Colon (tissue), 2 donors: ENCODE data around the gene MMAA.
"Not testable (repeated sequence)": the region's sequence is repeated elsewhere in the genome, so short reads cannot be mapped to it uniquely, and the experiment has no call there.

Source experiments
- FAIRE-seq: peaks from 2 replicates; lab custom pipeline; 2012; peaks lifted over from hg19 to GRCh38; lab: Jason Lieb, UNC
- donor health status: control.
- donor health status: control.

Gene MMAA

DNA sequence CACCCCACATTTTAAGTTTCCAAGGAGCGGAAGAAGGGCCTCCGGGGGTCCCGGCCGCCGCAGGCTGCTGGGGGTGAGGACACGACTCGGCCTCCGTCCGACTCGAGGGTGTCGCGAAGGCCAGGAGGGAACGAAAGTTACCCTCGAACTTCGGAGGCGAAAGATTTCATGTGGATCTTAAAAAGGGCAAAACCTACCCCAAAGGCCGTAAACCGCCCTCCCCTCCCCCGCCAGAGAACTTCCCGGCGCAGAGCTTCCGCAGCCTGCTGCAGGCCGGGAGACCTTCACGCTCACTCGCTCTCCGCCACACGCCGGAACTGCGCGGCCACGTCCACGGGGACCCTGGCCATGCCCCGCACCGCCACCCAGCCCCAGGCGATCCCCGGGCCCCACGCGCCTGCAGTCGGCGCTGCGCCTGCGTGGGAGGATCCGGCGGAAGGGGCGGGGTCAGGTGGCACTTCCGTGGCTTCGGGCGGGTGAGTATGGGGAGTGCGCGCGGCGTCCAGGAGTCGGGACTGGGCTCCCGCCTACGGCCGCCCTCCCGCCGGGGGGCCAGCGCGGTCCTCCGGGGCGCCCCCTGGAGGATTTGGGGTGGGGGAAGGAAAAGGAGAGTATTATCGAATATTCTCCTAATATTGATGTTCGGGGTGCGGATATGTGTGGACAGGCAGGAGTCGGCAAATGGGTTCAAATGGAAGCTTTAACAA, at the start of gene MMAA:
Gene MMAA (plus strand): TSS at position 454 of the 707 bp plus-strand sequence. CDS start 19,755 bp downstream, outside the sequence.
- no peak for FAIRE-seq

DNA sequence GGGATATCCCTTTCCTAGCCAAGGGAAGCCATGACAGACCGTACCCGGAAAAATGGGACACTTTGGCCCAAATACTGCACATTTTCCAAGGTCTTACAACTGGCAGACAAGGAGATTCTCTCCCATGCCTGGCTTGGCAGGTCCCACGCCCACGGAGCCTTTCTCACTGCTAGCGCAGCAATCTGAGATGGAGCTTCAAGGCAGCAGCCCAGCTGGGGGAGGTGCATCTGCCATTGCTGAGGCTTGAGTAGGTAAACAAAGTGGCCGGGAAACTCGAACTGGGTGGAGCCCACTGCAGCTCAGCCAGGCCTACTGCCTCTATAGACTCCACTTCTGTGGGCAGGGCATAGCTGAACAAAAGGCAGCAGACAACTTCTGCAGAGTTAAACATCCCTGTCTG, 44.6 kb upstream of the MMAA start:
- not testable (repeated sequence) for FAIRE-seq

DNA sequence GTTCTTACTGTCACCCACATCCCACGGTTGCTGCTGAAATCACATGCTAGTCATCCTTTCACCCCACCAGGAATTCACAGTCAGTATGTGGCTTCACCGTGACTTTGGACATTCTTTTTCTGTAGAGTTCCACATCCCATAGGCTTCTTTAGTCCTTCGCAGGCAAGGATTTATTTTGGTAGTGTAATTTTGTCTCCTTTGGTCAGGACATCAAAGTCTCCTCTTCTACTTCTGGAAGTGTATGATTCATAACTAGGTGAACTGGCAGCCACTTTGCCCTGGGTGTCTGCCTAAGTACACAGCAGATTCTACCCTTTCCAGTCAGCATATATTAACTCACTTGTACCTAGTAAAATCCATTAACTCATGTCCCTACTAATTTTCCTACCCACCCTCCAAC, 38.3 kb upstream of the MMAA start:
- FAIRE-seq = no peak

DNA sequence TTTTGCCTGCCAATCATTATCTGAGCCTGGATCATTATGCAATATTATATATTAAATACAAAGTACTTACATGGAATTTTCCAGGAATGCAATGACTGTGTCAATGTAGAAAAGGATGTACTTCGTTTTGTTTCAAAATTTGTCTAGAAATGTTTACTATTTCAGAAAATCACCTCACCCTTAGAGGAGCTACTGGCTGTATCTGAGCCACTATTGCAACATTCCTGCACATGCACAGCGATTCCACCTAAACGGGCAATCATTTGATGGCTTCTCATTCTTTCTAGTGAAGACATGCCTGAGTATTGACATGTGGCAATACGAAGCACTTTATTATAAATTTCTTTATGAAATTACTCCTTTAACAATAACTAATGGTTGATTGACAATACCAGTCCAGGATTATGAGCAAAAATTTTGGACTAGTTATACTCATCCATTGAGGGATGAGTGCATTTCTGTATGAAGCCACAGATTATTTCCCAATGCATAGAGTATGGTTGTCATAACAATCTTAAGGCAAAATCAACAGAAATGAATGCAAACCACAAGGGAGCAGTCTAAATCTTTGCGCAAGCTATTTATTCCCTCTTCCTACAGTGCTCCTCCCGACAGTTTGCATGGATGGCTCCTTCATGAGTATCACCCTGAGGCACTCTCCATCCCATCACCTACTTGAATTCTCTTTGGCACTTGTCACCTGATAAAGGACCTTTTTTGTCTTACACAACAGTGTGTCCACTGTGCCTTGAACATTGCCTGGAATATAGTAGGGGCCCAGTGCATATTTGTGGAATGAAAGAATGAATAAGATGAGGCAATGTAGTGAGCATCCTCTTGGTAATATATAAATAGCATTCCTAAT, 35.8 kb upstream of the MMAA start:
- no peak for FAIRE-seq

DNA sequence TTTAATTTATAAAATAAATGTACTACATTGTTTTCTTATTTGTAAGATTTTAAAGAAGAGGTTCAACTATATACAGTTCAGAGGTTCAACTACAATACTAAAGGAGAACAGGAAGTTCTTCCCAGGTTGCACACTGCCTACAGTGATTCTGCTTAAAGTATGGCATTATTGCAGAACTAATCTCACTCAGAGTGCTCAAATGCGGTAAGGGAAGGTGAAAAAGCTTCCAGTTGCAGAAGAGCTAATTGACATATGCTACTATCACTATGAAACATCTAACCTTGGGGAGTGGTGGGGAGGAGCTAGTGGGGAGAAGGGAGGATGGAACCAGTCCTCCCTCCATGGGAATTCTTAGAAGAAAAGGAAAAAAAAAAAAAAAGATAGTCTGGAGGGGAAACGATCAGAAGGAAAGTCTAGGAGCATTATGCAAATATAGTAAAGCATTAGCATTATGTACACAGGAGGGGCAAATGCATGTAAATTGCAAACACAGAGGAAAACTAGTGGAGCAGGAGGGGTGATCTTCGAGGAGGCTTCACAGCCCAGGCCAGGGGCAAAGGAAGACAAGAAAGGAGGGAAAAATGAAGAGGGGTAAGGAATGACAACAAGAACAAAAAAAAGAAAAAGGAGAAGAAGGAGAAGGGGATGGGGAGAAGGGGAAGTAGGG, 32.0 kb upstream of the MMAA start:
- FAIRE-seq = no peak

DNA sequence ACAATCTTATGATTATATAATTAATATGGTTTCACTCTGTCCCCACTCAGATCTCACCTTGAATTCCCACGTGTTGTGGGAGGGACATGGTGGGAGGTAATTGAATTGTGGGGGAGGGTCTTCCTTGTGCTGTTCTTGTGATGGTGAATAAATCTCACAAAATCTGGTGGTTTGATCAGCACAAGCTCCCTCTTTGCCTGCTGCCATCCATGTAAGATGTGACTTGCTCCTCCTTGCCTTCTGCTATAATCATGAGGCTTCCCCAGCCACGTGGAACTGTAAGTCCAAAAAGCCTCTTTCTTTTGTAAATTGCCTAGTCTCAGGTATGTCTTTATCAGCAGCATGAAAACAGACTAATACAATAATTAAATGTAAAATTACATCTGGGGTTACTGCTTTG, 29.8 kb upstream of the MMAA start:
- not testable (repeated sequence) for FAIRE-seq

DNA sequence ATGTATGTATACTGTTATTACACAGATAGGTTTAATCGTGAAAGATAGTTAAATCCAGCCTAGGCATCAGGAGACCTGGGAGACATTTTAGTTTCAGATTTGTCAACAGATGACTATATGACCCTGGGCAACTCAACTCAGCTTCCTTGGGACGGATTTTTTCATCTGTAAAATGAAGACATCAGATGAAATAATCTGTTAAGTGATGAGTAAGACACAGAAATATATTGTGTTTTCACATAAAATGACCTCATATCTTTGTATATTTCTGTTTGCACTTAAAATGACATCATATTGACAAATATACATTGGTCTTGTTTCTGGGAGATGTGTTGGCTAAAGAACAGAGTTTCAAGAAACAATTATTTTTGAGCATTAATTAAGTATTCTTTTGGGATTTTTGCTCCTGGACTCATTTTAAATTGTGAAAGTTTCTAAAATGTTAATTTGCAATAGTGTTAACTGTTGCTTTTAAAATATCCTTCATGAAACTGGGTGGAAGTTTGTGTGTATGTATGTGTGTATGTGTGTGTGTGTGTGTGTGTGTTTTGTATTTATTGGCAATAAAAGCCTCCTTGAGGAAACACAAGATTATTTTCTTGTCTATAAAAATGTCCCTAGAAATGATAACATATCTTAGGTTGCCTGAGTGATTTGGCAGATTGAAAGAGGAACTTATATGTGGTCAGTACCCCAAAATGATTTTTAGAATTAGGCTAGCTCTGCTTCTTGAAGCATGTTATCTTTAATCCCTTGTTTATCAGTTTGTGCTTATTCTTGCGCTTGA, 29.1 kb upstream of the MMAA start:
- FAIRE-seq = no peak

DNA sequence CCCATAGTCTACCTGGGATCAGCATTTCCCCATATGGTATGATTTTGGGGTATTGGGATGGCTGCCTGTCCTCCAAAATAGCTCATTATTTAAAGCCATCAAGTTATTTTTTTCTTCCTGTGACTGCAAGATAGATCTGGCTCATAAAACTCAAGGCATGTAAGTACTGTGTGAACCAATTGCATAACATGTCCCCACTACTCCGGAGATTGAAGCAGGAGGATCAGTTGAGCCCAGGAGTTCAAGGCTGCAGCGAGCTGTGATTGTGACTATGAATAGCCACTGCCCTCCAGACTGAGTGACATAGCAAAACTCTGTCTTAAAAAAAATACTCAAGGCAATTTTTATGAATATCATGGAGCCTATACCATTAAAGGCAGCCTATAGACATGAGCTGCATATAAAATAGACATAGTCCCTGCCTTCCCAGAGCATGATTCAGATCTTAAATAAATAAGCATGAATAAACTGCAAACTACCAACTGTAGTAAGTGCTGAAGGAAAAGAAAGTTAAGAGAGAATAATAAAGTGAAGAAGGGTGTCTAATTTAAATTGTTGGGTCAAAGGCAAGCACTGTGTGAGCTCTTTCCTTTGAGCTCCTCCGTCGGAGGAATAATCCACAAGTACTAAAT, 16.9 kb upstream of the MMAA start:
- FAIRE-seq = no peak

DNA sequence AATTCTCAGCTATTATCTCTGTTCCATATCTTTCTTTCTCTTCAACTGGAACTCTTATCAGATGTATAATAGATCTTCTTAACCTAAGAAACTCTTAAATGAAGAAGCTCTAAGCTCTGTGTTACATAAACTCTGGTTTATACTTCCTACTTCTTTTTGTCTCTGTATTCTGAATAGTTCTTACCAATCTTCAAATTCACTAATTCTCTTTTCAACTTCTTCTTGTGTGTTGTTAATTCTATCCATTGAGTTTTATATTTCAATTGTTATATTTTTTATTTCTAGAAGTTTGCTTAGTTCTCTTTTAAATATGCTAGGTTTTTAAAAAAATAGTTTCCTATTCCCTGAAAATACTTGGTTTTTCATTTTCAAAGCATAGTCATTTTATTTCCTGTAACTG, 13.2 kb upstream of the MMAA start:
- no peak for FAIRE-seq

DNA sequence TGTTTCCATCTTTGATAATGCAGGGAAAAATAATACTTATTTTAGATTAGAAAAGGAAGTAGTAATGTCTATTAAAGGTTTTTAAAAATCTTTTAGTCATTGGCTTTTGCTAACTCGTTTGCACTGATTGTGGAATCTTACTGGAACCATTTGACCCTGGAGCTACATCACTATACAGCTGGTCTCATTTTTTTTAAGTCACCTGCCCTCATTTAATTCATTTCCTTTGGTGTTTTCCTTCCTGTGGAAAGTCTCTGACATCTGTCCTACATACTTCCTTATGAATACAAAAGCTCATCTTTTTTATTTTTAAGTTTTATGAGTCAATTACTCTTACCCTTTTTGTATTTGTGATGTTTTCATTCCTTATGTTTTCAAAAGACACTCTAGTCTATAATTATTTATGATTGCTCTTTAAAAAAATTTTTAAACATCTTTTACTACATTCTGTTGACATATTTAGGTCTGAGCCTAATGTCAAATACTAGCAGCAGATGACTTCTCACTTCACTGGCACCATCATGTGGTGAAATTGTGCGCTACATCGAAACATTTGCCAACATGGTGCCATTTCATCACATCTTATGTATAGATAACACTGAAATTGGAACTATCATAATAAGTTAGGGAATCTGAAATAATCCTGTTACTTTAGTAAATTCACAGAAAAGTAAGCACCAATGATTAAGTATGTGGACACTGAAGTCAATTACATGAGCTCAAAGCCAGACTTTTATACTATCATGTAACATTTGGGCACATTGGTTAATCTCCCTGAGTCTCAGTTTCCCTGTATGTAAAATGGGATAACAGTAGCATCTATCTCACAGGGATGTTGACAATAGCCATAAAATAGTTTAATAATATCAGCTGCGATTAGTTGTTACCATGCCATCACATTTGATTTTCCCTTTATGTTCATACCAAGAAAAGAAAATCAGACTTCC, 9.4 kb upstream of the MMAA start:
- peak; percentile 90 for FAIRE-seq

DNA sequence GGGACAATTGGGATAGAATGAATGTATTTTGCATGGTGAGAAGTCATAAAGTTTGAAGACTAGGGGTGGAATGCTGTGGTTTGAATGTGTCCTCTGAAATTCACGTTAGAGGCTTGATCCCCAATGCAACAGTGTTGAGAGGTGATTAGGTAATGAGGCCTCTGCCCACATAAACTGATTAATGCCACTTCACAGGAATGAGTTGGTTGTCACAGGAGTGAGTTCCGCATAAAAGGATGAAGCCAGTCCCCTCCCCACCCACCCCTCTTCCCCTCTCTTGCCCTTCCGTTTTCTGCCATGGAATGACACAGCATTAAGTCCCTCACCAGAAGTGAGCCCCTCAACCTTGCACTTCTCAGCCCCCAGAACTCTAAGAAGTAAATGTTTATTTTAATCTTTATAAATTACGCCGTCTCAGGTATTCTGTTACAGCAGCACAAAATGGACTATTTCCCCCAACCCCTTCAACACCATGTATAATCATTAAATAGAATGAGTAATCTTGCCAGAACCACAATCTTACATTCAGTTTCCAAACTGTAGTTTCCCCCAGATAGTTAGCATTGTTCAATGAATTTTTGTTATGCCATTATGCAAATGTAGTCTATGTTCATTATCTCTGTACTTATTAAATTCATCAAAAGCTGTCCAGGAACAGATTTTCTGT, 5.5 kb upstream of the MMAA start:
- FAIRE-seq = no peak

DNA sequence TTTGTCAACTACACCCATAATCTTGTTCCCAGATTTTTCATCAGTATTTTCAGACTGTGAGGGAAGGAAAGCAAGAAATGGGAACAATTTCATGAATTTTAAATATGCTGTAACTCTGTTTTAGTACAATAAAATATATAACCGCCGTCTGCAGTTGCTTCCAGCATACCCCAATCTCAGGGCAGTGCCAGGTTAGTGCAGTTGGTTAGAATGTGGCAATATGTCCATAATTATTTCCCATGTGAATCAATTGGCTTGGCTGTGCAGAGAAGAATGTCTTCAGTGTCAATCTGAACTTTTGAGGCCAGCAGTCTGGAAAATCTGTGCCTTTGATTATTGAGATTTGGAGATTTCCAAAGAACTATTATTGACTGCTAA, 5.0 kb upstream of the MMAA start:
- no peak for FAIRE-seq

DNA sequence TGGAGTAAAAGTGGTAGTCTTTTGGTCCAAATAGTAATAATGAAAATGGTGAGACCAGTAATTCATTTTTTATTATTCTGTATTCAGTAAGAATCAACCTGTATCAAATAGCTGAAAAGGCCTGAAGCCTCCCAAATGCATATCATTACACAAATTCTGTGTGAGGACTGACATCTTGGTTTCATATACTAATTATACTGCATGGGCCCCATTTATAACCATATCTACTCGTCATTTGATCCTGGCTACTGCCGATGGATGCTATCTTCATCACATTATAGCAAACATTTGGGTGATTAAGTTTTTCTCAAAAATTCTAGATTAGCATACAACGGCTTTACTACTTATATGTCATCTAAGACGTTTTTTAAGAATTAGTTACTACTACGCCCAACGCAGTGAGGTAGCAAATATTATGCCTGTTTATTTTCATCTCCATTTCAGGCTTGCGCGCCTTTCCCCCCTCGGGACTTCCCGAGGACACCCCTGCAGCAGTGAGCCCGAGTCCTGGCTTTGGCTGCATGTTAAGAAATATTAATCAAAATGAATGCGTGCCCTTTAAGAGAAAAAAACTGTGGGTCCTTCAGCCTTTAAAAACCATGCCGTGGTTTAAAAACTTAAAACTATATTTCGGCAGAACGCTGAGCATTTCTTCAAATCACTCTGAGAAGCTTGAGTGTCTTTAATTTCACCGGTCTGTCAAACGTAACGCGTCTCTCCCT, 814 bp upstream of the MMAA start:
- FAIRE-seq = no peak

DNA sequence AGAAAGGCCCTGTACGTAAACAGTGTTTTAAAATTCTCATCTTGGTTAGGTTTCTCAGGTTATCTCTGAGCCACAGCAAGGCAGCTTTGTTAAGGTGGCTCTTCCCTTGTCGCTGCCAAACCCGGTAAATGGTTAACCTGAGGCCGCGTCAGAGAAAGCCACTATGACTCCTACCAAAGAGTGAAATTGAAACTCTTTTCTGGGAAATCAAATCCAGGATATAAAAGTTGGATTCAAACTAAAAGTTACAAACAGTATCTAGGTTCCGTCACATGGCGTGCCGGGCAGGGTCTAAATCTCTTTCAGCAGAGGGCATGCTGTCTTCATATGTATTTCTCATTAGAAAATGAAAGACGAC, 433 bp downstream of the MMAA start:
- no peak for FAIRE-seq

DNA sequence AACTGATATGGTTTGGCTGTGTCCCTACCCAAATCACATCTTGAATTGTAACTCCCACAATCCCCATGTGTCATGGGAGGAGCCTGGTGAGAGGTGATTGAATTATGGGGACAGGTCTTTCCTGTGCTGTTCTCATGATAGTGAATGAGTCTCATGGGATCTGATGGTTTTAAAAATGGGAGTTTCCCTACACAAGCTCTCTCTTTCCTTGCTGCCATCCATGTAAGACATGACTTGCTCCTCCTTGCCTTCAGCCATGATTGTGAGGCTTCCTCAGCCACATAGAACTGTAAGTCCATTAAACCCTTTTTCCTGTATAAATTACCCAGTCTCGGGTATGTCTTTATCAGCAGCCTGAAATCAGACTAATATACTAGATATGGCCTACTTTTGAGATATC, 2.9 kb downstream of the MMAA start:
- FAIRE-seq = not testable (repeated sequence)

DNA sequence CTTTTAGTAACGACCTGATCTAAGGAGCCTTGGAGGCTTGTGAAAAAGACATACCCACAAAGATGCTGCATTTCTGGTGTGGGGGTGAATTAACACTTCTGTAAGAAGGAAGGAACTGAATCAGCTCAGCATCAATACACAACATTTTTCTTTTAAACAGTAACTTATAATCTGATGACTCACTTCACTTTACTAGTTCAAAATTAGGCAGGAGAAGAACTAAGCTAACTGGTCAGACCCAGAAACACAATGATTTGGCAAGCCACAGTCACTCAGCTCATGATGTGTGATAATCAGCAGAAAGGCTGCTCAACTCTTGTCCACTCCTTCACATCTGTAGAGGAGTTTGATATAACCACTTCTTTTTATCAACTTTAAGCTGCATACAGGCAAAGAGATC, 4.6 kb downstream of the MMAA start:
- FAIRE-seq = no peak

DNA sequence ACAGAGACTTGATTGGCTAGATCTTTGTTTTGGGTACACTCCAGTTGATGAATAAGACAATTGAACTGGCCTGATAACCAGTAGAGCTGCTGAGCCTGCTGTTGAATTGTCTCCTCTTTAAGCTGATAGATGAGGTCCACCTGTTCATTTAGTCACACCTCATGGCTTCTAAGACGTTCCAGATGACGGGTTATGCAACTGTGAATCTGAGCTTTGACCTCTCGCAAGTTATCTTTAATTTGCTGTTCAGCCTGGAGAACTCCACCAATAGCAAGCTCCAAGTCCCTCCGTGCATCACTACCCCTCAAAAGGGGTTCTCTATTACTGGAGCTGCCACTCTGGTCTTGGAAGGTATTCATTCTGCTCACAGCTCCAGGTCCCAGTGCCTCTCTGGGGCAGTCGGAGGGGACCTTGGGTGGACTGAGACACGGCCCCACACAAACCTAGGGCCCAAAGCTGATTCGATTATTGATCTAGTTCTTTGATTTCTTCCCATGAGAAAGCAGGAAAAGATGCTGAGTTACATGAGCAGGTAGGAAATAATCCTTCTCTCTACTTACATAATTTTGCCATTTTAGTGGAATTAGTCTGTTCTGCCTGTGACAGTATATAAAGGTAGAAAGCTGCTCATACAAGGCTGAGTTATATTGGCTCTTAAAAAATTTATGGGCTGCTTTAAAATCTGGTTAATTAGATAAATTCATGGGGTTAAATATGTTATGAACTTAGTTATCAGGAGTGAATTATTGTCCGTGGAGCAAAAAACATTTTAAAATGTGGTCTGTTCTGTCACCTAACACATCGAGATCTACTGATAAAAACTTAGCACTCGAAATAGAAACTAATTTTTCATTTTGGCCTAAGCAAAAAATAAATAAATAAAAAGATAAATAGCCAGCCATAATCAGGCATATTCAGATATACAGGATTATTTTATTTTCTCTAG, 6.8 kb downstream of the MMAA start:
- FAIRE-seq = no peak

DNA sequence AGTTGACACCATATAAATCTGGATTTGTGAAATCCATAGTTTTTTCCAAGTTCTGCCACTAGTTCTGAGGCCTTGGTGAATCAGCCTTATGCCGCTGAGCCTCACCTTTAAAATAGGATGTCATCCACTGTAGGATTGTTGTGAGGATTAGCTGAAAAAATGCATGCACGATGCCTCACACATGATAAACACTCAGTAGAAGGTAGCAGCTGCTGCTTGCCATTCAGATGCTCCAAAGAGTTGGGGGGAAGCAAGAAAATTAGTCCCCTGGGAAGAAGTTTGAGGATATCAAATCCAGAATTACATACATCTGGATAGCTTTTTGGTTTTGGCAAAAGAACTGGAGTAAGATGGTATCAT, 7.4 kb downstream of the MMAA start:
- no peak for FAIRE-seq
